Neural crest cell (in vitro differentiated cells): Measurements from ENCODE around the gene SORCS1. TPM values are rescaled to one million over a fixed set of nuclear protein-coding genes. Genes with fewer than 3 reads are reported as not detected.

ENCODE experiments used
- DNase-seq: peaks from one replicate; pipeline ENCODE4 v3.0.0; 2021; ENCODE audit warnings: low read depth, mixed read lengths, low spot score
- H3K27ac Mint-ChIP-seq: one replicate; pipeline ENCODE4 v1.8.0; 2021; ENCODE audit warnings: mild to moderate bottlenecking, mixed read lengths; ENCODE audit not compliant: unreplicated experiment
- H3K27me3 Mint-ChIP-seq: 2 replicates; pipeline ENCODE4 v1.8.0; 2021; ENCODE audit warnings: low read depth, mild to moderate bottlenecking, mixed read lengths
- H3K36me3 Mint-ChIP-seq: 2 replicates; pipeline ENCODE4 v1.8.0; 2021; ENCODE audit warnings: low read depth, mild to moderate bottlenecking, mixed read lengths
- H3K4me1 Mint-ChIP-seq: 2 replicates; pipeline ENCODE4 v1.8.0; 2021; ENCODE audit warnings: mixed read lengths
- H3K4me3 Mint-ChIP-seq: one replicate; pipeline ENCODE4 v1.8.0; 2021; ENCODE audit warnings: mild to moderate bottlenecking, mixed read lengths
- H3K9me3 Mint-ChIP-seq: 2 replicates; pipeline ENCODE4 v1.8.0; 2021; ENCODE audit warnings: mixed read lengths
- CTCF ChIP-seq: fragments of 200-600 bp; sonication (generic); conservative IDR thresholded peaks from 2 replicates; pipeline ENCODE4 v1.5.0; 2021; ENCODE audit warnings: antibody characterized with exemption, mild to moderate bottlenecking
- total RNA-seq: library from RNA; stranded (reverse); gene quantifications from 2 replicates; pipeline ENCODE4 v1.2.1, GENCODE V29; 2021

The SORCS1 gene
- total RNA-seq, 1 donor from 2014 or later, result 8.2 TPM

- Mint-ChIP-seq H3K36me3 (no peaks in the 10 kb centered on the region), H3K9me3 (no peaks in the 10 kb centered on the region), H3K4me3 (no peak overlapping the region), H3K27ac (no peak overlapping the region), H3K4me1 (peaks cover 13% of the 10 kb centered on the region), H3K27me3 (no peaks in the 10 kb centered on the region)
- peak; percentile 3 for DNase-seq
- TF ChIP-seq CTCF, result peak; percentile 64
Observed at GRCh38 chr10:106571192-106571946, 593.1 kb downstream of the SORCS1 start.

- Mint-ChIP-seq H3K9me3 (no peaks in the 10 kb centered on the region), H3K27ac (no peak overlapping the region), H3K27me3 (no peaks in the 10 kb centered on the region), H3K4me3 (no peak overlapping the region), H3K4me1 (peaks cover 6% of the 10 kb centered on the region), H3K36me3 (no peaks in the 10 kb centered on the region)
- no peak for TF ChIP-seq CTCF
- no peak for DNase-seq
Observed at GRCh38 chr10:106570268-106570667, 594.2 kb downstream of the SORCS1 start.

GRCh38 chr10:106567629-106568028 lies 596.9 kb downstream of the SORCS1 start:
- H3K4me1 Mint-ChIP-seq, result peaks cover 6% of the 10 kb centered on the region
- H3K4me3 Mint-ChIP-seq, result no peak overlapping the region
- H3K27me3 Mint-ChIP-seq, result no peaks in the 10 kb centered on the region
- H3K27ac Mint-ChIP-seq, result no peak overlapping the region
- H3K9me3 Mint-ChIP-seq, result no peaks in the 10 kb centered on the region
- DNase-seq, result no peak
- H3K36me3 Mint-ChIP-seq, result no peaks in the 10 kb centered on the region
- no peak for TF ChIP-seq CTCF

GRCh38 chr10:106566873-106567272 lies 597.6 kb downstream of the SORCS1 start:
- Mint-ChIP-seq H3K36me3 (no peaks in the 10 kb centered on the region), H3K4me1 (peaks cover 6% of the 10 kb centered on the region), H3K4me3 (no peak overlapping the region), H3K9me3 (no peaks in the 10 kb centered on the region), H3K27me3 (no peaks in the 10 kb centered on the region), H3K27ac (no peak overlapping the region)
- no peak for TF ChIP-seq CTCF
- DNase-seq, result no peak

GRCh38 chr10:106565546-106565945 lies 599.0 kb downstream of the SORCS1 start:
- no peak for TF ChIP-seq CTCF
- Mint-ChIP-seq H3K27me3 (no peaks in the 10 kb centered on the region), H3K4me3 (no peak overlapping the region), H3K36me3 (no peaks in the 10 kb centered on the region), H3K27ac (no peak overlapping the region), H3K4me1 (no peaks in the 10 kb centered on the region), H3K9me3 (no peaks in the 10 kb centered on the region)
- DNase-seq, result no peak
